Sigmoid colon (tissue), 4 donors: ENCODE measurements around the gene SCN4B.

ENCODE experiments used
- EP300 ChIP-seq, 4 donors: sonication (generic); formaldehyde crosslinking; IDR thresholded peaks; one replicate each; pipeline ENCODE4 v1.6.1; 2017; ENCODE audit warnings: antibody characterized with exemption in 4 of 4
- POLR2A ChIP-seq, 2 donors: fragments of 450-650 bp; IDR thresholded peaks; one replicate each; pipeline ENCODE4 v1.6.1; 2016; ENCODE audit warnings: antibody characterized with exemption in 2 of 2, mild to moderate bottlenecking in 2 of 2, moderate library complexity in 2 of 2
- POLR2AphosphoS5 ChIP-seq, 4 donors: sonication (generic); formaldehyde crosslinking; IDR thresholded peaks; one replicate each; pipeline ENCODE4 v1.6.1; 2017; ENCODE audit warnings: antibody characterized with exemption in 4 of 4
- TF ChIP-seq, protein P1 (sequence below), 4 experiments: fragments of 450-650 bp in 3 of 4; fragments of 200-600 bp in 1 of 4; IDR thresholded peaks; one replicate each; pipeline ENCODE4 v1.5.1; 2016 to 2019; ENCODE audit warnings: antibody characterized with exemption in 4 of 4, mild to moderate bottlenecking in 3 of 4, moderate library complexity in 2 of 4

DNA sequence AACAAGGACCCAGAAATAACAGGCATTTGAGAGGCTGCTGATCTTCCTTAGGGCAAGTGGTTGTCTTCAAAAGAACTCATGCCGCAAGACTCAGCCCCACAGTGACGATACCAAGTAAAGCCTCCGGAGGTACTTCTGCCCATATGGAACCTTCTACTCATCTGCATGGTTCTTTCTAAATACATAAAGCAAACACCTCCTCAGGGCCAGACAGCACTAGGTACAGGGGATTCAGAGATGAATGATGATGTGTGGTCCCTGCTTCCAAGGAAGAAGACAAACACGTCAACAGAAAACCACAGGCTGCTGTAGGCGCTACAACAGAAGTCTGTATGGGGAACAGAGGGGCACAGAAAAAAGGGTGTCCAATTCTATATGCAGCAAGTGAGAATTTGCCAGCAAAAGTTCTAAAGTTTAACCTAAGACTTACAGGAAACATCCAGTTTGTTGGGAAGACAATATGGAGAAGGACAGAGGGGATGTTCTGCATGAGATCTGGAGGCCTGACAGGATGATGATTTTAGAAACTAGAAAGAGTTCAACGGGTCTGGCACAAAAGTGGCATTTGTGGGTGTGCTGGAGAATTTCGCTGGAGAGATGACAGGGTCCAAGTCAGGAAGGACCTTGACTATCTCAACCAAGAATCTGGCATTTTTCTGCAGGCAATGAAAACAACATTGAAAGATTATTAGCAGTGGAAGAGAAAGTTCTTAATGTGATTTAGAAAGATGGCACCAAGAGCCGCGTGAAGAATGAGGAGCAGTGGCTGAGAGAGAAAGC is 48.5 kb upstream of the SCN4B start:
- TF ChIP-seq, protein P1, sequence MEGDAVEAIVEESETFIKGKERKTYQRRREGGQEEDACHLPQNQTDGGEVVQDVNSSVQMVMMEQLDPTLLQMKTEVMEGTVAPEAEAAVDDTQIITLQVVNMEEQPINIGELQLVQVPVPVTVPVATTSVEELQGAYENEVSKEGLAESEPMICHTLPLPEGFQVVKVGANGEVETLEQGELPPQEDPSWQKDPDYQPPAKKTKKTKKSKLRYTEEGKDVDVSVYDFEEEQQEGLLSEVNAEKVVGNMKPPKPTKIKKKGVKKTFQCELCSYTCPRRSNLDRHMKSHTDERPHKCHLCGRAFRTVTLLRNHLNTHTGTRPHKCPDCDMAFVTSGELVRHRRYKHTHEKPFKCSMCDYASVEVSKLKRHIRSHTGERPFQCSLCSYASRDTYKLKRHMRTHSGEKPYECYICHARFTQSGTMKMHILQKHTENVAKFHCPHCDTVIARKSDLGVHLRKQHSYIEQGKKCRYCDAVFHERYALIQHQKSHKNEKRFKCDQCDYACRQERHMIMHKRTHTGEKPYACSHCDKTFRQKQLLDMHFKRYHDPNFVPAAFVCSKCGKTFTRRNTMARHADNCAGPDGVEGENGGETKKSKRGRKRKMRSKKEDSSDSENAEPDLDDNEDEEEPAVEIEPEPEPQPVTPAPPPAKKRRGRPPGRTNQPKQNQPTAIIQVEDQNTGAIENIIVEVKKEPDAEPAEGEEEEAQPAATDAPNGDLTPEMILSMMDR (IDR thresholded peaks at IDR 0.05), result no peak
- TF ChIP-seq POLR2A (IDR thresholded peaks at IDR 0.05), result no peak
- TF ChIP-seq POLR2AphosphoS5 (IDR thresholded peaks at IDR 0.05), result no peak
- TF ChIP-seq EP300 (IDR thresholded peaks at IDR 0.05), result no peak
